C4-2B (cell line): Measurements from ENCODE around the gene CACNA1B.

Experiments used
- ZFX ChIP-seq: fragments of 450-650 bp; IDR thresholded peaks from 2 replicates; pipeline ENCODE4 v1.6.1; 2017
- TF ChIP-seq, protein P1 (sequence below): fragments of 450-650 bp; conservative IDR thresholded peaks from 2 replicates; pipeline ENCODE4 v1.5.1; 2017; ENCODE audit warnings: mild to moderate bottlenecking

DNA sequence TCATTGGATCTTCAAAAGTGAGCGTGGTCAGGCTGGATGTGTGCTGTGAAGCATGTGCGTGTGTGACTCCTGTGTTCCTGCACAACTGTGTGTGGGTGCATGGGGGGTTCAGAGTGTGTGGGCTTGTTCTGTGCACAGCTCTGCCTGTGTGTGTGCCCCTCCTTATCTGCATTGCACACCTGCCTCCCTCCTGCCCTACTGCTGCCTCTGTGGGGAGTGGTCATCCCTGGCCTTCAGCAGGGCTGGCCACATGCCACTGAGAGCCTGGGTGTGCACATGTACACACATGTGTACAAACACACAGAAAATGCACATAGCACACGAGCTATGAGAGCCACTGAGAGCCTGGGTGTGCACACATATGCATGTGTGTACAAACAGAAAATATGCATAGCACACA is 92.1 kb downstream of the CACNA1B start:
- TF ChIP-seq, protein P1, sequence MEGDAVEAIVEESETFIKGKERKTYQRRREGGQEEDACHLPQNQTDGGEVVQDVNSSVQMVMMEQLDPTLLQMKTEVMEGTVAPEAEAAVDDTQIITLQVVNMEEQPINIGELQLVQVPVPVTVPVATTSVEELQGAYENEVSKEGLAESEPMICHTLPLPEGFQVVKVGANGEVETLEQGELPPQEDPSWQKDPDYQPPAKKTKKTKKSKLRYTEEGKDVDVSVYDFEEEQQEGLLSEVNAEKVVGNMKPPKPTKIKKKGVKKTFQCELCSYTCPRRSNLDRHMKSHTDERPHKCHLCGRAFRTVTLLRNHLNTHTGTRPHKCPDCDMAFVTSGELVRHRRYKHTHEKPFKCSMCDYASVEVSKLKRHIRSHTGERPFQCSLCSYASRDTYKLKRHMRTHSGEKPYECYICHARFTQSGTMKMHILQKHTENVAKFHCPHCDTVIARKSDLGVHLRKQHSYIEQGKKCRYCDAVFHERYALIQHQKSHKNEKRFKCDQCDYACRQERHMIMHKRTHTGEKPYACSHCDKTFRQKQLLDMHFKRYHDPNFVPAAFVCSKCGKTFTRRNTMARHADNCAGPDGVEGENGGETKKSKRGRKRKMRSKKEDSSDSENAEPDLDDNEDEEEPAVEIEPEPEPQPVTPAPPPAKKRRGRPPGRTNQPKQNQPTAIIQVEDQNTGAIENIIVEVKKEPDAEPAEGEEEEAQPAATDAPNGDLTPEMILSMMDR, result no peak
- no peak for TF ChIP-seq ZFX
